ENCODE data around the gene CDC14A. TPM values are rescaled to one million over a fixed set of nuclear protein-coding genes. Genes with fewer than 3 reads are reported as not detected.

Gene CDC14A
- total and polyA plus RNA-seq, 2 of the 8 experiments (the other 6 are each of a cell fraction or from before 2014, with no cell fraction given) = 3.2 to 8.9 TPM

- no peak overlapping the region for H3K23ac ChIP-seq (ENCODE audit: insufficient read length)
- ChIA-PET POLR2A (ENCODE audit: partially characterized antibody) (interaction anchor here (1.0 kb wide), 1 partner anchor 49 kb away, joined by 3 read pairs; the partner anchor contains the start of gene CDC14A), CTCF (ENCODE audit: partially characterized antibody) (interaction anchor here (1.5 kb wide), 1 partner anchor 155 kb away, joined by 3 read pairs; no protein-coding TSS in a partner anchor)
- H3K27me3 ChIP-seq (replicated peaks in 1 of 4; ENCODE audit: control insufficient read depth in 3 of 4, extremely low read depth in 1 of 4, insufficient read depth in 3 of 4, low read length in 3 of 4) = no peaks in the 10 kb centered on the region
- no peak overlapping the region; a peak in 1 of 8 replicates for H3K4me3 ChIP-seq (ENCODE audit: extremely low read depth in 1 of 4, insufficient read depth in 2 of 4, low read depth in 3 of 4, low read length in 4 of 4)
- no peak overlapping the region for H4K91ac ChIP-seq (replicated peaks; ENCODE audit: insufficient read length, low read length)
- no peak overlapping the region for H4K5ac ChIP-seq (ENCODE audit: insufficient read length, low read depth, low read length)
- no peak overlapping the region for H3K4me2 ChIP-seq (ENCODE audit: insufficient read depth in 1 of 2, low read depth in 2 of 2, low read length in 2 of 2)
- no peak overlapping the region for H2AFZ ChIP-seq (ENCODE audit: low read length)
- H3K36me3 ChIP-seq (ENCODE audit: control insufficient read depth in 2 of 4, insufficient read depth in 4 of 4, low read length in 3 of 4) = no peaks in the 10 kb centered on the region
- H2BK20ac ChIP-seq (ENCODE audit: low read length) = no peak overlapping the region
- DNase-seq (ENCODE audit: low read depth in 1 of 2, low spot score in 2 of 2) (no peak), FAIRE-seq (no peak)
- no peaks in the 10 kb centered on the region for H3K79me1 ChIP-seq (ENCODE audit: low read depth, low read length)
- H4K8ac ChIP-seq (ENCODE audit: extremely low read depth, insufficient read depth, low read length) = no peak overlapping the region
- H2BK120ac ChIP-seq (replicated peaks; ENCODE audit: low read depth, low read length) = no peak overlapping the region
- no peak overlapping the region for H3K18ac ChIP-seq (ENCODE audit: extremely low read depth, low read length)
- no peaks in the 10 kb centered on the region for H3K9me3 ChIP-seq (ENCODE audit: insufficient read depth in 2 of 2, low read depth in 1 of 2, low read length in 1 of 2)
- H2BK15ac ChIP-seq (ENCODE audit: low read length) = no peak overlapping the region
- H3K14ac ChIP-seq (ENCODE audit: insufficient read length) = no peak overlapping the region
- no peak overlapping the region for H2AK5ac ChIP-seq (ENCODE audit: low read depth, low read length)
- H3K4ac ChIP-seq (replicated peaks; ENCODE audit: insufficient read length, low read depth, low read length) = no peak overlapping the region
- no peak overlapping the region for H2BK12ac ChIP-seq (ENCODE audit: low read depth, low read length)
- H3K23me2 ChIP-seq (ENCODE audit: low read depth, low read length) = no peaks in the 10 kb centered on the region
- H2BK5ac ChIP-seq (ENCODE audit: low read depth, low read length) = no peak overlapping the region
- peak; percentile 90 for TF ChIP-seq KDM1A (IDR thresholded peaks at IDR 0.05; ENCODE audit: borderline replicate concordance, low read length)
- no peak for TF ChIP-seq CHD1 (IDR thresholded peaks at IDR 0.05; ENCODE audit: low read depth, low read length)
- TF ChIP-seq CBX8 (IDR thresholded peaks at IDR 0.05; ENCODE audit: borderline replicate concordance, low read depth, low read length) = no peak
- H3K27ac ChIP-seq (ENCODE audit: low read depth, low read length) = no peak overlapping the region
- H3K4me1 ChIP-seq (replicated peaks in 1 of 4; ENCODE audit: control insufficient read depth in 3 of 4, insufficient read depth in 4 of 4, low read length in 3 of 4) = peaks cover 0 to 8% (median 0%) of the 10 kb centered on the region in 4 experiments; a peak in 3 of 7 replicates
- H3K9ac ChIP-seq (replicated peaks in 1 of 4; ENCODE audit: extremely low read depth in 1 of 4, low read depth in 3 of 4, low read length in 3 of 4) = no peak overlapping the region
- H3K56ac ChIP-seq (replicated peaks; ENCODE audit: insufficient read length, low read depth, low read length) = no peak overlapping the region
- H4K20me1 ChIP-seq (replicated peaks in 1 of 2; ENCODE audit: control insufficient read depth in 1 of 2, insufficient read depth in 2 of 2, low read length in 2 of 2) = no peaks in the 10 kb centered on the region
- no peaks in the 10 kb centered on the region for H3K79me2 ChIP-seq (ENCODE audit: control insufficient read depth in 1 of 2, insufficient read depth in 2 of 2, low read length in 2 of 2)
- WGBS, 2 experiments (ENCODE audit: extremely low coverage in 1 of 2, insufficient coverage in 1 of 2, insufficient read length in 1 of 2, insufficient replicate concordance in 2 of 2, low coverage in 1 of 2, low lambda C conversion rate in 2 of 2, missing lambda C conversion rate in 1 of 2) = 94% methylated on average over 2 of the region's 2 CpGs; no CpG with 5 or more reads in 1 of the 2 experiments
Measured at GRCh38 chr1:100304227-100304626, 48.1 kb upstream of the CDC14A start.

Measured in H1 (cell line).